Amniotic stem cell (primary cell): ENCODE results near the gene PIK3R5.

ENCODE experiments used
- DNase-seq: peaks from one replicate; lab custom pipeline; 2025; lab: John Stamatoyannopoulos, UW

PIK3R5 gene

DNA sequence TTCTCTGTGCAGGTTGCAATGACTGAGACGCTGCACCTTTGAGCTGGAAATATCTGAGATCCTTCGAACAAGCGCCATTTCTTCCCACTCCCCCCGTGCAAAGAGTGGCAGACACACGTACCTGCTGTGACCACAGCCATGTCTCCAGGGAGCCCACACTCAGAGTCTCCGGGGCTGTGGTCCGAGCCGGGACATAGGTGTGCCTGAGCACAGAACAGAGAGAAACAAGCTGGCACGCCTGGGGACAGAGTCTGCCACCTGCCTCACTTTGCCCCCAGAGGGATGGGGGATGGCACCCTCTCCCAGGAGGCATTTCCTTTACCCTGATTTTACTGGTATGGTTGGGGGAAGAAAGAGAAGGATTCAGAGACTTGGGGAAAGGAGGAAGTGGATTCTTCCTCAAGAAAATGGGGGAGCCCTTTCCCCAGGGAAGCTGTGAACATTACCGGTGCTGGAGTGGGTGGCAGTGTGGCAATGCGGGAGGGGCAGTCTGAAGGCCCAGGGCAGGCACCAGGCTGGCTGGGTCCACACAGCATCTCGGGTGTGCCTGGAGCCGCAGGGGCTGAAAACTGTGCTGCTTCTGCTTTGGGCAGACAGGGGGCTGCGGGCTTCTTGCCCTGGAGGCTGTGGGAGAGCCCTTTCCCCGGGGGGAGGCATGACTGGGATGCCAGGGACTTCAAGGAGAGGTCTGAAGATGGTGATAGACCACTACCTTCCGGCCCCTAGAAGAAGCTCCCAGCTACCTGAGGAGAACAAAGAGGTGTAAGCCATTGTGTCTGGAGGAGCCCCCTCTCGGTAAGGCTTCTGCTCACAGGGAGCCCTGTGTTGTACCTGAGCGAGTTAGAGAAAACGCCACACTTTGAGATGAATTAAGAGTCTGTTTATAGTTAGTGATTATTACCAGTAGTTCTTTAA, 91.4 kb downstream of the PIK3R5 start:
- no peak for DNase-seq

DNA sequence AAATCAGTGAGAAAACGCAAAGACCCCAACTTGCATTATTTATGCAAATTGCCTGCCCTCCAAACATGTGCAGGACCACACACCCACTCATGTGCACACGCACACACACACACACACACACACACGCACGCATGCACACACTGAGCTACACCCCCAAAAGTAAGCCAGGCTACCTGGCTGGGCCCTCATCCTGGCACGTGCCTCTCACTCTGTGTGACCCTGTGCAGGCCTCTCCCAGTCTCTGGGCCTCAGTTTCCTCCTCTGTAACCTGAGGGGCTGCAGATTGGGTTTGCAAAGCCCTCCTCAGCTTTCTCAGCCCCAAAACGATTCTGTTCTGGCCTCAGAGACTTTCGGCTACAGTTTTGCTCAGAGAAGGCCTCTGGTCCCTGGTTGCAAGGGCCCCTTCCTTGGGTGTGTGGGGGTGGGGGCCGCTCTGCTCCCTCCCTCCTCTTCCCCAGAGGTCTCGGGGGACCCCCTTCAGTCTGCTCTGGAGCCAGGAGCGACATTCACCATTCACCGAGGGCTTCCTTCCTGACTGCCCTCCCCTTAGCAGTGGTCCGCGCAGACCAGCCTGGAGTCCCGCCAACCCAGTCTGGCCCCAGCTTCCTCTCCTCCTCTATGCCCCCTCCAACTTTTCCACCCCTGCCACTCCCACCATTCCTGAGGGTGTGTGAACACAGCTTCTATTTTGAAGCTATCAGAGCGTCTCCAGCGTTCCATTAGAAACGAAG, 92.6 kb downstream of the PIK3R5 start:
- no peak for DNase-seq

DNA sequence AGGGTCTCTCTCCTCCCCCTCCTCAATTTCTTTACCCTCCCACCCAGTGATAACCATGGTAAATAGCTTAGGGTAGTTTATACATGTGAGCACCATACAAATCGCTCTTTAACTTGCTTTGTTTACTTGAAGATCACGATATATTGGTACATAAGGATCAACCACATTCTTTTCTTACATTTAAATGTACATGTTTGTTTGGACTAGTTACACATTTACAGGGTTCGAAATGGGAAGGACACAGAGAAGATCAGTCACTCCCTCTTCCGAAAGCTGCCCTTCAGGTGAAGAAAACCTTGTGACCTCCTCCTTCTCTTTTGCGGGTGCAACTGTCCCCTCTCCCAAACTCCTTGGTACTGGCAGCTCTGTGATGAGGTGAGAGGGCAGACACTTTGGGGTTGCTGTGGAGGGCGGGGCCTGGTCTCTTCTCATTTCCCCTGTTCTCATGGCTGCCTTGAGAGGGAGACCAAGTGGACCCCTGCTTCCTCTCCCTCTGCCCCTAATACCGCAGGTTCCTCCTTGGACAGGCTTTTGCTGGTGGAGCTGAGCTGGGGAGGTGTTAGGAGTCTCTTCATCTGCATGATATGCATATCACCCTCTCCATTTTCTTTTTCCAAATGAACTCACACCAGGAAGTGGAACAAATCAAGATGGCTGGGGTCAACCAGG, 93.3 kb downstream of the PIK3R5 start:
- DNase-seq, result no peak

DNA sequence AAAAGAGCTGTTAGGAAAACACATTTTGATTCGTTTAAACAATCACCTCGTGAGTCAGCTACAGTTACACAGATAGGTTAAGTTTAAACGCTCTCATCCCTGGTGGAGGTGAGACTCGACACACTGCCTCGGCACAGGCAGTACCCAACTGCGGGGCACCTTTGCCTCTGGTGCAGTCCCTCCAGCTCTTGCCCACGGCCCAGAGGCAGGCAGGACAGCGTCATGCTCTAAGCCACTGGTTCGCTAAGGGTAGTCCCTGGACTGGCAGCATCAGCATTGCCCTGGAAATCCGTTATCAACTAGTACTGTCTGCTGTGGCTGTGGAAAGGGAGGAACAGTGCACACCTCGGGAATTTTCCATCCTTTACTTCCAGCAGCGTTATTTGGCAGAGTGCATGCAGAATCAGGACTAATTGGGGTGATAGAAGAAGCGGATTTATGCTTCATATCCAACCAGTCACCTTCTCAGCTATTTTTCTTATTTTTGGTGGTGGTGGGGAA, 94.4 kb downstream of the PIK3R5 start:
- DNase-seq, result no peak

DNA sequence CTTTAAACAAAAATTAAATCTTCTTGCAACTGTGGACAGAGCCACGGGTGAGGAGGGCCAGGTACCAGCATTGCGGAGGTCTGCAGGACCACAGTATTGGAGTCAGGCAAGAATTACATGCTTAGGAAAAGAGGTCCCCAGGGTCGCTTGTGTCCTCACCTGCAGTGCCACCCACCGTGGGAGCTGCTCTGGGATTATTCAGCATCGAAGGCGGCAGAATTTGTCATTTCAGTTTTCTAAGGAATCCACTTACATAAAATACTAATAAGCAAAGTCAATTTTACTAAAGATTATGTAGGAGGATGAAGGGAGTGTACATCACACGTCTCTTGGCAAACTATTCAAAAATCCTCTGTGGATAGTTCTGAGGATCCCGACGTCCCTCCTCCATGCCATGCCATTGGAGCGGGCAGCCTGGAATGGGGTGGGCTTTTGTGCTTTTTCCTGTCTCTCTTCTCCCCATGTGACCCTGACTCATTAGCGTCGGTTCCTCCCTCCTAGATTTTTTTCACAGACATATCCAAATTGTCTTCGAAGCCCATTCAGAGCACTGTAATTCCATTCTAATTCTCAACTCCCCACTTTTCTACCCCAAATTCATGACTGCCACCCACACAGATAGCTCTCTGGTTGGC, 95.0 kb downstream of the PIK3R5 start:
- DNase-seq, result no peak

DNA sequence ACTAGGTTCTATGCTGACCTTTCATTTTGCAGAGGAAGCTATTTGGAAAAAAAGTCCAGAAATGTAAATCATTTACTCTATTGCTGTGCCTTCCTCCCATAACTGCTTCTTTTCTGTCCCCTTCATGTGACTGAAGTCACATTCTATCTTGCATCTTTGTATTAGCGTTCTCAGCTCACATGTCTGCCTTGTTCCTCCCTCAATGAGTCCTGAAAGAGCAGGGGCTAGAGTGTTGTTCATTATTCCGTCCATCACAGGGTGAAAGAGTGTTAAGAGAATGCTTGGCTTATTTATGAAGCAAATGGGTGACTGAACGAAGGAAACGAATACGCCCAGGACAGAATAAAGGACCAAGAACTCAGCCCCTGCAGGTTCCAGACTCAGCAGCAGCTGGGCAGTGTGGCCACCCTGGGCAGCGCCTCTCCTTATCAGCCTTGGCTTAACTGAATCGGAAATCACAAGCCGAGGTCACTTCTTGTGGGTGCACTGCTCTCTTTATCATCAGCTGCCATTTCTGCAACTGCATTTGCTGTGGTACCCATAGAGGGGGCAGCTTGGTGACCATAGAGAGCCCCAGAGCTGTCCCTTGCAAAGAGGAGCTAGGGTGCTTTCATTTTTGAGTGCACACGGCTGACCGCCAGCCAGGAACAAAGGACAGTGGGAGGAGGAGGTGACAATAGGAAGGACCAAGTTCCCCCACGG, 96.2 kb downstream of the PIK3R5 start:
- DNase-seq, result no peak

DNA sequence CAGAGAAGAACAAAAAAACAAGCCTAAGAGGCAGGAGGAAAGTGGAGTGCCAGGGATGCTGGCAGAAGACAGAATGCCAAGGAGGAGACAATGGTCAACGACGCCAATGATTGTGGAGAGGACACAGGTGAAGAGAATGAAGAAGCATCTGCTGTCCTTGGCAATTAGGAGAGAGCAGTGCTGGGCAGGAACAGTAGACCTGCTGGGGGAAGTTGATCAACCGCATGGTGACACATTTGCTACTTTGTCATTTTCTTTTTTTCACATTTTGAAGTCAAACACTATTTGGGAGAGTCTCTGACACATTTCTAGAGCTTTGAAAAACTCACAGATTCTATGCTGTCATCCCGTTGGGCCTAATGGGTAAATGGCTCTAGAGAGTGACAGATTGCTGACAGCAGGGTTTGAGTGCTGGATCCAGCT, 97.0 kb downstream of the PIK3R5 start:
- DNase-seq, result no peak

DNA sequence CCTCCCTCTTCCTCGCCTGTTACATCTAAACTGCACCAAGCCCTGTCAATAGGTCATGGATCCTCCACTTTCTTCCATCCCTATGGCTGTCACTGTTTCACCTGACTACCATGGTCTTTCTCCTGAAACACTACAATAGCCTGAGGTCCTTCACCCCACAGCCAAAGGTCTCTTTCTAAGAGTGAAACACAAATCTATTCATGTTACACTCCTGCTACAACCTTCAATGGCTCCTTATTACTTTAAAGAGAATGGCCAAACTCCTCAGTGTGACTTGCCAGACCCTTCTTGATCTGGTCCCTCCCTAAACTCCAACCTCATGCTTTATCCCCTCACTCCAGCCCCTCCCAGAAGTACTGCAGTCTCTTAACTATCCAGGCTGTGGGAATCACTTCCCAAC, 97.4 kb downstream of the PIK3R5 start:
- no peak for DNase-seq

DNA sequence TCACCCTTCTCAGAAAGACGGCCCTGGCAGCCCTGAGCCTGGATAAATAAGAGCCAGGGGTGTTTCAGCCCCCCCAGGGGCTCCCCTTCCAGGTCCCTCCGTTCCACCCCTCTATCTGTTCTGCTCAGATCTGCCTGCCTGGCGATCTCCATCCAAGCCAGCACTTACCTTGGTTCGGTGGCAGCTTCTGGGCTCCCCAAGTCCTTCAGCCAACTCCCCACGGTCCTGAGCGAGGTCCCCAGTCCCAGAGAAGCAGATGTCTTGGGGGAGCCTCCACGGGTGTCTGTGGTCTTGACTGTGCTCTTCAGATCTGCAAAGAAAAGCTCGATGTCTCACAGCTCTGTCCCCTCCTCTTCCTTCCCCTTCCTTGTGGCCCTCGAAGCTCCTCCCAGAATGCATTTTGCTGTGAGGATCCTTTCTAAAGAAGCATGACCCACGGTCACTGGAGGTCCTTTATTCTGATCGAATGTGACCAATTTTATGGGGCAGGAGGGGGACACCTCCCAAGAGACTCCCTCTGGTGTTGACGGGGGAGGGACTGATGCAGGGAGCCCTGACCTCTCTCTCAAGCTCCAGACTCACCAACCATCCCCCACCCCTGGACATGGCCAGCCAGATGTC, 98.0 kb downstream of the PIK3R5 start, which contains the start of gene PIK3R6:
Gene PIK3R6 (minus strand): TSS at position 314 of the 621 bp plus-strand sequence. CDS start 17,880 bp downstream, outside the sequence.
- no peak for DNase-seq

DNA sequence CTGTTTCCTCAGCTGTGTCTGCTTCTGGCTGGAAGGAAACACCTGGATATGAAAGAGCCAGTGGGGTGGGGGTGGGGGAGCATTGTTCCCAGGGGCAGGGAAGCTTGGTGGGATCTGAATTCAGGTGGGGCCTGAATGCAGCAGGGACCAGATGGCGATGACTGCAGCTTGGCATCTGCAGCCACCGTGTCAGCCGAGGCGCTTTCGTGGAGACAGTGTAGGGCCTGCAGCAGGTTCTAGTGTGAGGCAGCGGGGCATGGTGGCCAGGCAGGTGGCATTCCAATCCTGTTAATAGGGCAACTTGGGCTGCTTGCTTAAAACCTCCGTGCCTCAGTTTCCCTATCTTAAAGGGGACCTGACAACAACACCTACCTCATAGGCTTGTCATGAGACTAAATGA, 99.7 kb downstream of the PIK3R5 start:
- no peak for DNase-seq

DNA sequence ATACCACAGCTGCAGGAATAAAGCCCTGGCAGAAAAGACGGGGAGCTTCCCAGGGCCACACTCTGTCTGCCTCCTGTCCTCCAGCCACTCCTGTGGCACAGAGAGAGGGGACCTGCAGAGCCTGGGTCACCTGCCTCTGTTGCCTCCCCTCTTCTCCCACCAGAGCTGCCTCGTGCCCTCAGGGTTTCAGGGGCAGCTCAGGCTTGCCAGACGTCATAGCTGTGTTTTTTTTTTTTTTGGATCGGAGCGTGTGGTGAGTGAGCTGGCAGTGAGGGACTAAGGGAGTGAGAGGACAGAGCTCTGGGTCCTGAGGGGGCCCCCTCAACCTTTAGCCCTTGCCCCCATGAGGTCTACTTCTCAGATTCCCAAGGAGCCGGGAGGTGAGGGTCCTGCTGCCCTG, 100.1 kb downstream of the PIK3R5 start:
- no peak for DNase-seq

DNA sequence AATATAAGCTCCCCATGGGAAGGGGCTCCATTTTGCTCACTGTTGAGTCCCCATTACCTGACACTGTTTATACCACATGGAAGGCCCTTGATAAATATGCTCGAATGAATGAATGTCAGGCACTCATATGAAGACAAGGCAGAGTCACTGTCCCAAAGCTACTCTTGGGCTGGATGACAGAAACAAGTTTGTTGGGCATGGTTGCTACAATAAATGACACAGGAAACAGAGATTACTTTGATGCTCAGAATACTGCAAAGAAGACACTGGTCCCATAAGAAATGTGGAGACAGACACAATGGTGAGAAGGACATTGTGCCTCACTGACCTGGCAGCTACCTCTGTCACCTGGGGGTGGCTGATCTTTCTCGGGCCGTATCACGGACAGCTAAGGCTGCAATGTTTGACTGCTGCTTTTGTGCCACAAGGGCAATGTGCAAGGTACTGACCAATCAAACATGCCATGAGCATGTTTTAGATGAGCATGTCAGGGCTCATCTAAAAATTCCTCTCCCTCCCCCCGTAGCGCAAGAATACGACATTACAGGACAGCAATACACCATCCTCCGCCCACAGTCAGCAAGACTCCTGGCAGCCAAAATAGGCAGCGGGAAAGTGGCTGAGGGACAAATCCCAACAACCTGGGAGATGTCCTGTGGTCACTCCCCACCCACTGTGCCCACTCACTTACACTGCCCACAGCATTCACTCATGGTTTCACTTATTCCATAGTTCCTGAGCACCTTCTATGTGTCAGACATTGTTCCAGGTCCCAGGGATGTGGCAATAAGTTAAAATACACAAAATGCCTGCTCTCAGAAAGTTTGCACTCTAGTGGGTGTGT, 103.1 kb downstream of the PIK3R5 start:
- DNase-seq, result no peak

DNA sequence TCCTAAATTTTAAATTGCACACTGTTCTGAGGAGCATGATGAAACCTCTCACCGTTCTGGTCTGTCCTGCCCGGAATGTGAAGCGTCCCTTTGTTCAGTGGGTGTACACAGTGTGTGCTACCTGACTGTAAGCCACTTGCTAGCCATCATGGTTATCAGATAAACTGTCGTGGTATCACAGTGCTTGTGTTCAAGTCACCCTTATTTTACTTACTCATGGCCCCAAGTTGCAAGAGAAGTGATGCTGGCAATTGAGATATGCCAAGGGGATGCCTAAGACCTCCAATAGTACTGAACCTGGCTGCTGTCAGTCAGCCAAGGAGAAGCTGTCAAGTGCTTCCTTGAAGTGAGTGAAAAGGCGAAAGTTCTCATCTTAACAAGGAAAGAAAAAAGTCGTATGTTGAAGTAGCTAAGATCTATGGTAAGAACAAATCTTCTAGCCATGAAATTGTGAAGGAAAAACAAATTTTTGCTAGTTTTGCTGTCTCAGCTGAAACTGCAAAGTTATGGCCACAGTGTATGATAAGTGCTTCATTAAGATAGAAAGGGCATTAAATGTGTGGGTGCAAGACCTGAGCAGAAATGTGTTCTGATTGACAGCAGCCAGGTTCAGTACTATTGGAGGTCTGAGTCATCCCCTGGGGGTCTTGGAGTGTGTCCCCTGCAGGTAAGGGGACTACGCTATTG, 103.9 kb downstream of the PIK3R5 start:
- no peak for DNase-seq

DNA sequence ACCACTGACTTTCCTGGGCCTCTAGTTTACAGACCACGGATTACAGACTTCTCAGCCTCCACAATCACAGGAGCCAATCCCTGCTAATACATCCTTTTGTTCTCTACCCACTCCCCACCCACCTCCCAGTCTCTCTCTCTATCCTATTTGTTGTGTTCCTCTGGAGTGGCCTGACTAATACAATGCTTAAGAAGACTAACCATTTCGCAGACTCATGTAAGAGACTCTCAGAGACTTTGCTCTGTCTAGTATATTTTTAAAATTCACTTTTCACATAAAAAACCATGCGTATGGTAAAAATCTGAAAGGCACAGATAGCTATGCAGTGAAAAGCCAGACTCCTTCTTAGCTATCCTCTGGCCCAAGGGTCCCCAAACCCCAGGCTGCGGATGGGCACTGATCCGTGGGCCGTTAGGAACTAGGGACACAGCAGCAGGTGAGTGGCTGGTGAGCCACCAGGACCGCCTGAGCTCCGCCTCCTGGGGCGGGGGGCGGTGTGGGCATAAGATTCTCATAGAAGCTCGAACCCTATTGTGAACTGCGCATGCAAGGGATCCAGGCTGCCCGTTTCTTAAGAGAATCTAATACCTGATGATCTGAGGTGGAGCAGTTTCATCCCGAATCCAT, 105.6 kb downstream of the PIK3R5 start:
- no peak for DNase-seq

DNA sequence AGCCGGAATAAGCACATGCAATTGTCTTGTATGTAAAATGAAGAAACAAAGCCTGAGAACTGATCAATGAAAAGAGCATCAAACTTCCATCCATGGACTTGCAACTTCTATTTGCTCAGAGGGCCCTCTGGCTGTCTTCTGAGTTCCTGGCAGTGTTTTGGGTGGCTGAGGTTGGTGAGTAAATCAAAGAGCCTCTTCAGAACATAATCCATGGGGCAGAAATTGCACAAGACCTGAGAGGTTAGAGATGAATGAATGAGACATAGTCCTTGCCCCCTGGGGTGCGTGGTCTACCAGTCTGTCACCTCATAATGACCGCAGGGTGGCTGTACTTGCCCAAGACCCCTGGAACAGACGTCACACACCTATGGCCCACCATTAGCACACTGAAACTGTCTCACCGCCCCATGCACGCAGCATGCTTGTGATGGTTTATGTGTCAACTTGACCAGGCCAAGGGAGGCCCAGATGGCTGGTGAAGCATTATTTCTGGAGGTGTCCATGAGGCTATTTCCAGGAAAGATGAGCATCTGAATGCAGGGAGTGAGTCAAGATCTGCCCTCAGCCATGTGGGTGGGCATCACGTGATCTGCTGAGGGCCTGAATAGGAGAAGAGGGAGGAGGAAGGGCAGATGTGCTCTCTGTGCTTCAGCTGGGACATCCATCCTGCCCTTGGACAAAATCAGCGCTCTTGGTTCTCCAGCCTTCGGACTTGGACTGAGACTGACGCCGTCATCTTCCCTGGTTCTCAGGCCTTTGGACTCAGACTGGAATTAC, 106.3 kb downstream of the PIK3R5 start:
- DNase-seq, result no peak

DNA sequence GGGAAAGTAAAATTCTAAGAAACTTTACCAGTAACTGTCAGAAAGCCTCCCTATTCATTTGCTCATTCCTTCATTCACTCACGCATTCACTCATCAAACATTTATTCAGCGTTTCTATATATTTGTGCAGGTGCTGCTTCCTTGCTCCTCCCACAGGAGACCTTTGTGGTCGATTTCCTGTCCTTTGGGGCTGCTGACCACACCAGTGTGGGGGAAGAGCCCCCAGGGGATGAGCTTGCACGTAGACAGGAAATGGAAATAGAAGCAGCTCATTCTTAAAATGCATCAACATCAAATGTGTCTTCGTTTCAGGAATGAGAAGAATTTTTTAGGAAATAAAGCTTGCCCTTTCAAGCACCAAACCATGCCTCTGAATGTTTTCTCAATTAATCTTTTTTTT, 107.6 kb downstream of the PIK3R5 start:
- DNase-seq, result no peak

DNA sequence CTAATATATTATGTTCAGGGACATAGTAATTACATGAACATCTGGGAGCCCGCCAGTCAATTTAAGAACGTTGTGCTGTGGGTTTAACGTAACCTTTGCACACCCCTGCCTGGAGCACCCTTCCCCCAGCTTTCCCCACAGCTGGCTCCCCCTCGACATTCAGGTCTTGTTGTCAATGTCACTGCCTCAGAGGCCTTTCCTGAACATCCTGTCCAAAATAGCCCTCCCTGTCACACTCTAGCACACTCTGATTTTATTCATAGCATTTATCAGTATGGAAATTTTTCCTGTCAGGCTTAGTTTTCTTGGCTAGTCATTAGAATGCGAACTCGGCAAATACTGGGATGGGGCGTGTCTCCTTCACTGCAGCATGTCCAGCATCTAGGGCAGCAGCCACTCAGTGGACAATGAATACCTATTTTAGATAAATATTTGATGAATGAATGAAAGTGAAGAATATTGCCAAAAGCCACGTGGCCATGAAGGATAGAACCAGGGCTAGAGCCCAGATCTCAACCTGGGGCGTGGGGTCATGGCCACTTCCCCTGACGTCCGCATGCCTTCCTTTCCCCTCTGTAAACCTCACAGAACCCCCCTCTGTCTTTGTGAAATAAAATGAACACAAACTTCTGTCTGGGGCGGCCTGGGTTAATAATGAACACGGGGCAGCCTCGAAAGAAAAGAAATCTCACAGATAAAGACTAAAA, 108.5 kb downstream of the PIK3R5 start:
- no peak for DNase-seq
